HepG2 (cell line): ENCODE data around the gene NME7. TPM values are rescaled to one million over a fixed set of nuclear protein-coding genes. Genes with fewer than 3 reads are reported as not detected.
A peak's percentile ranks its signal among the peaks of the same experiment; 100 is the strongest.

ENCODE experiments used
- AGO2 ChIP-seq: fragments of 200-400 bp; formaldehyde crosslinking; optimal IDR thresholded peaks from 2 replicates; pipeline ENCODE3; 2017; ENCODE audit warnings: mild to moderate bottlenecking, low read depth, low read length, moderate library complexity
- AHDC1 ChIP-seq: sonication (generic); formaldehyde crosslinking; IDR thresholded peaks from 2 replicates; pipeline ENCODE4 v1.5.1; 2020; ENCODE audit warnings: mild to moderate bottlenecking, missing genetic modification reagents, borderline replicate concordance
- FUBP1 ChIP-seq: sonication (generic); formaldehyde crosslinking; IDR thresholded peaks from 2 replicates; pipeline ENCODE4 v1.5.1; 2020; ENCODE audit warnings: missing genetic modification reagents, mild to moderate bottlenecking, borderline replicate concordance
- KMT2B ChIP-seq: IDR thresholded peaks from 2 replicates; pipeline ENCODE4 v1.6.1; 2016; ENCODE audit warnings: missing genetic modification reagents, missing compliant biosample characterization
- PCBP2 ChIP-seq: fragments of 200-400 bp; formaldehyde crosslinking; optimal IDR thresholded peaks from 2 replicates; pipeline ENCODE3; 2018; ENCODE audit warnings: low read length, low read depth; ENCODE audit not compliant: poor library complexity, severe bottlenecking
- POLR2G ChIP-seq: fragments of 200-400 bp; formaldehyde crosslinking; IDR thresholded peaks from 2 replicates; pipeline ENCODE4 v1.6.1; 2018; ENCODE audit warnings: mild to moderate bottlenecking, low read depth, low read length, moderate library complexity
- SNRNP70 ChIP-seq: fragments of 200-400 bp; formaldehyde crosslinking; IDR thresholded peaks from 2 replicates; pipeline ENCODE4 v1.6.1; 2017; ENCODE audit warnings: mild to moderate bottlenecking, low read depth, low read length, moderate library complexity
- ZBTB7B ChIP-seq: sonication (generic); formaldehyde crosslinking; IDR thresholded peaks from 2 replicates; pipeline ENCODE4 v1.4.0; 2020; ENCODE audit warnings: missing genetic modification reagents
- ZNF570 ChIP-seq: sonication (generic); formaldehyde crosslinking; IDR thresholded peaks from 2 replicates; pipeline ENCODE4 v1.4.0; 2020; ENCODE audit warnings: mild to moderate bottlenecking, missing genetic modification reagents, borderline replicate concordance
- ZNF629 ChIP-seq: sonication (generic); formaldehyde crosslinking; conservative IDR thresholded peaks from 2 replicates; pipeline ENCODE4 v1.5.0; 2020; ENCODE audit warnings: missing genetic modification reagents
- ZNF710 ChIP-seq: sonication (generic); formaldehyde crosslinking; IDR thresholded peaks from 2 replicates; pipeline ENCODE4 v1.5.0; 2020; ENCODE audit warnings: mild to moderate bottlenecking, missing genetic modification reagents, borderline replicate concordance
- ZNF800 ChIP-seq: sonication (generic); formaldehyde crosslinking; IDR thresholded peaks from 2 replicates; pipeline ENCODE4 v1.4.0; 2020; ENCODE audit warnings: missing genetic modification reagents
- ZXDC ChIP-seq: sonication (generic); formaldehyde crosslinking; IDR thresholded peaks from 2 replicates; pipeline ENCODE4 v1.5.0; 2020; ENCODE audit warnings: mild to moderate bottlenecking, missing genetic modification reagents
- polyA plus RNA-seq, 8 experiments: library from polyadenylated mRNA; depleted of rRNA in 3 of 8; stranded (reverse) in 7 of 8; unstranded in 1 of 8; fragments of >200 nt; fragmentation: Illumina TruSeq in 4 of 8; extraction: Trizol in 4 of 8; gene quantifications; 2 replicates each; pipeline versions ENCODE4 v1.2.1 to v1.2.3, GENCODE V29; 2011 to 2016; ENCODE audit warnings: low read depth in 4 of 8, missing spikeins in 1 of 8, mixed read lengths in 1 of 8; ENCODE audit not compliant: insufficient read depth in 1 of 8
- total RNA-seq, 5 experiments: library from RNA; depleted of rRNA; stranded (reverse); fragments of >200 nt; fragmentation: Illumina TruSeq; extraction: Trizol; gene quantifications; 2 replicates each; pipeline ENCODE4 v1.2.3, GENCODE V29; 2016; ENCODE audit warnings: low read depth in 1 of 5

Gene NME7
- total and polyA plus RNA-seq, 2 of the 13 experiments (the other 11 are each of a cell fraction or from before 2014, with no cell fraction given) = 9.4 to 22.5 TPM

- no peak for TF ChIP-seq FUBP1 (CRISPR knock-in tag)
- peak; percentile 74; the same call in 1 of the 2 replicates for TF ChIP-seq AHDC1 (CRISPR knock-in tag)
- TF ChIP-seq ZNF710 (CRISPR knock-in tag) = no peak; the same call in 1 of the 2 replicates
- no peak; the same call in 1 of the 2 replicates for TF ChIP-seq ZXDC
- no peak for TF ChIP-seq ZNF629 (CRISPR knock-in tag)
- no peak for TF ChIP-seq AGO2
- no peak; the same call in 1 of the 2 replicates for TF ChIP-seq POLR2G
- no peak for TF ChIP-seq ZNF570 (CRISPR knock-in tag)
- TF ChIP-seq ZNF800 (CRISPR knock-in tag) = no peak
- 0 out of 2 replicates have a peak, but pooled peaks have one; percentile 26 for TF ChIP-seq KMT2B (CRISPR knock-in tag)
- peak; percentile 84 for TF ChIP-seq ZBTB7B (CRISPR knock-in tag)
- no peak for TF ChIP-seq SNRNP70
- TF ChIP-seq PCBP2 = no peak
Observed at GRCh38 chr1:169105434-169106094, 262.0 kb downstream of the NME7 start (continued).
